Lower leg skin (tissue), 4 donors: ENCODE data around the gene PPP1R7. TPM values are rescaled to one million over a fixed set of nuclear protein-coding genes. Genes with fewer than 3 reads are reported as not detected.

Source experiments
- DNase-seq, 2 donors: peaks; one replicate each; pipeline ENCODE4 v3.0.0-alpha.2; 2019; ENCODE audit warnings: low spot score in 2 of 2
- H3K4me3 ChIP-seq: fragments of 200-600 bp; sonication (generic); 2 replicates; pipeline ENCODE4 v1.5.1; 2017; ENCODE audit warnings: mild to moderate bottlenecking, low read depth; ENCODE audit not compliant: poor library complexity, severe bottlenecking
- POLR2A ChIP-seq, 2 donors: fragments of 450-650 bp; IDR thresholded peaks; one replicate each; pipeline ENCODE4 v1.6.1; 2016 to 2017; ENCODE audit warnings: antibody characterized with exemption in 2 of 2, mild to moderate bottlenecking in 1 of 2, moderate library complexity in 1 of 2
- WGBS, 2 donors: methylation state at CpG; one replicate each; pipeline ENCODE4 v1.1.5; 2018; 5-methylcytosine and 5-hydroxymethylcytosine counted together
- intact Hi-C: fragments of 100-400 bp; cut with DNase I; formaldehyde crosslinking; loops from one replicate; pipeline ENCODE4 v1.15.0; 2023; ENCODE audit warnings: low total_unique reads
- total RNA-seq, 4 donors: library from RNA; depleted of rRNA; stranded (reverse); fragments of >200 nt; gene quantifications; one replicate each; pipeline ENCODE4 v1.1.0, GENCODE V29; 2016
- TF ChIP-seq, protein P1 (sequence below), 3 donors: fragments of 450-650 bp; IDR thresholded peaks; one replicate each; pipeline ENCODE4 v1.5.1; 2016; ENCODE audit warnings: antibody characterized with exemption in 3 of 3, mild to moderate bottlenecking in 3 of 3, moderate library complexity in 2 of 3

The PPP1R7 gene
- total RNA-seq, 4 donors from 2014 or later, result 36.8 to 68.7 (median 56.4) TPM

DNA sequence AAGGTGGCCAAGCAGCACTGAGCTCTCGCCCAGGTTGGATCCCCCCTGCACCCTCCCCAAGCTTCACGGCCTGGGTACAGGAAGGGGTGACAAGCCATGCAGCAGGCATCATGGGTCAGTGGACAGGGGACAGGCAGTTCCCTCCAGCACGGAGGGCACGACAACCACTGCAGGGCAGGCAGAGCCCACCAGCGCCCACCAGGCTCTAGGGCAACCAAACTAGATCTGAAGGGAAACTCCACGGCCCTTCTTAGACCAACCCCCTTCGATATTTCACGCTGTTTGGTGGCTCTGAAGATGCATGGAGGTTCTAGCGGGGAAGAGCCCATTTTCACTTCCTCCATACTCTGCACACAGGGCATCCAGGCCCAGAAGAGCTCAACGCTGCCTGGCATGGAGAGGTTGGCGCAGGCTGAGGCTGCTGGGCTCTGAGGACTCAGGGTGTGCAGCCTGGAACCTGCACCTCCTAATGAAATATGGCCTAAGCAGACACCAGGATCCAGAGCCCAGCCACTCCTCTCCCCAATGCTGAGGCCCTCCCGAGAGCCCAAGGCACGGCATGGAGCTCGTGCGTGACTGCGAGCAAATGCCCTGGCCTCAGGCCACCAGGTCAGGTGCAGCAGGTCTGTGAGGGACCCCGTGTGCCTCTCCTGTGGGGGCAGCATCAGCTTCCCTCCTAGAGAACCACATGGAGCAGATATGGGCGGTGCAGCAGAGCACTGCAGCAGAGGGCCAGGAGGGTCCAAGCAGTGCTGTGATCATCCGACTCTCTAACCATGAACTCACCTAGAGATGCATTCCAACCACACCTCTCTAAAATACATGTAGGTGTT is 39.4 kb upstream of the PPP1R7 start:
- 83 to 87% methylated on average over 15 to 19 of the region's 19 CpGs for WGBS, 2 donors
- intact Hi-C loops, result no loop called here
- DNase-seq, result peak in 1 of 2 donors; percentile 64
- no peak for TF ChIP-seq POLR2A (IDR thresholded peaks at IDR 0.05)
- TF ChIP-seq, protein P1, sequence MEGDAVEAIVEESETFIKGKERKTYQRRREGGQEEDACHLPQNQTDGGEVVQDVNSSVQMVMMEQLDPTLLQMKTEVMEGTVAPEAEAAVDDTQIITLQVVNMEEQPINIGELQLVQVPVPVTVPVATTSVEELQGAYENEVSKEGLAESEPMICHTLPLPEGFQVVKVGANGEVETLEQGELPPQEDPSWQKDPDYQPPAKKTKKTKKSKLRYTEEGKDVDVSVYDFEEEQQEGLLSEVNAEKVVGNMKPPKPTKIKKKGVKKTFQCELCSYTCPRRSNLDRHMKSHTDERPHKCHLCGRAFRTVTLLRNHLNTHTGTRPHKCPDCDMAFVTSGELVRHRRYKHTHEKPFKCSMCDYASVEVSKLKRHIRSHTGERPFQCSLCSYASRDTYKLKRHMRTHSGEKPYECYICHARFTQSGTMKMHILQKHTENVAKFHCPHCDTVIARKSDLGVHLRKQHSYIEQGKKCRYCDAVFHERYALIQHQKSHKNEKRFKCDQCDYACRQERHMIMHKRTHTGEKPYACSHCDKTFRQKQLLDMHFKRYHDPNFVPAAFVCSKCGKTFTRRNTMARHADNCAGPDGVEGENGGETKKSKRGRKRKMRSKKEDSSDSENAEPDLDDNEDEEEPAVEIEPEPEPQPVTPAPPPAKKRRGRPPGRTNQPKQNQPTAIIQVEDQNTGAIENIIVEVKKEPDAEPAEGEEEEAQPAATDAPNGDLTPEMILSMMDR (IDR thresholded peaks at IDR 0.05), result no peak
- H3K4me3 ChIP-seq, result no peak overlapping the region

- DNase-seq, result no peak
- TF ChIP-seq, protein P1 (IDR thresholded peaks at IDR 0.05), result no peak
- no peak for TF ChIP-seq POLR2A (IDR thresholded peaks at IDR 0.05)
- intact Hi-C loops, result no loop called here
- no peak overlapping the region for H3K4me3 ChIP-seq
- 87 to 88% methylated on average over 9 of the region's 9 CpGs for WGBS, 2 donors
These were observed 38.8 kb upstream of the PPP1R7 start for GRCh38 chr2:241111440-241111805.

DNA sequence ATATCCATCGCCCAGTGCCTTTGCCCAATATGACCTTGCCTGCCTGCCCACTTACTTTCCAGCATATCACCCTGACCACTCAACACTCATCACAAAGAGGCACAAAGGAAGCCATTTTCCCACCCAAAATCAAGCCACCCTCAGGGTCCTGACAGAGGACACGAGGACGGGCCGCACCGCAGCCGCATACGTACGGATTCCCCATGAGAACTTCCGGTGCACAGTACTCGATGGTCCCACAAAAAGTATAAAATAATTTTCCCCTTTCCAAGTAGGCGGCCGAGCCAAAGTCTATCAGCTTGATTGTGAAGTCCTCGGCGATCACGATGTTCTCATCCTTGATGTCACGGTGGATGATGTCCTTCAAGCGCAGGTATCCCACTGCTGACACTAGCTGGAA is 38.2 kb upstream of the PPP1R7 start:
- intact Hi-C loops, result no loop called here
- TF ChIP-seq, protein P1 (IDR thresholded peaks at IDR 0.05), result no peak
- no peak for TF ChIP-seq POLR2A (IDR thresholded peaks at IDR 0.05)
- no peak overlapping the region for H3K4me3 ChIP-seq
- 93 to 96% methylated on average over 17 of the region's 17 CpGs for WGBS, 2 donors
- DNase-seq, result no peak

- DNase-seq, result no peak
- H3K4me3 ChIP-seq, result no peak overlapping the region
- intact Hi-C loops, result no loop called here
- no peak for TF ChIP-seq POLR2A (IDR thresholded peaks at IDR 0.05)
- TF ChIP-seq, protein P1 (IDR thresholded peaks at IDR 0.05), result no peak
- 82 to 90% methylated on average over 8 of the region's 8 CpGs for WGBS, 2 donors
These were observed 37.7 kb upstream of the PPP1R7 start for GRCh38 chr2:241112592-241112991.

DNA sequence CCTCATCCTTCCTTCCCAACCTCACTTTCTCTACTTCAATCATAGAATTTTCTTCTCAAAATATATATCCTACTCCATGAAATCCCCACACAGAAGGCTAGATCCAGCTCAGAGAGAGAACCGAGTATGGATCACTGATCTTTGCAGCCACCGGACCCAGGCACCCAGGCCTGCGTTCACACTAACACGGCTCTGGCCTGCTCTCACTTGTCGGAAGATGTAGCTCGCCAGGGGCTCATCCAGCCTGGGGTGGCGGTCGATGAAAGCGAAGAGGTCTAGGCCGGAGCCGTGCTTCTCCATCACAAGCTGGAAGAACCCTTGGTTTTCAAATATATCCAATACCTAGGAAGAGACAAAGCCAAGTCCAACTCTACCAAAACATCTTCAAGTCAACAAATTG is 35.4 kb upstream of the PPP1R7 start:
- no peak for TF ChIP-seq POLR2A (IDR thresholded peaks at IDR 0.05)
- TF ChIP-seq, protein P1 (IDR thresholded peaks at IDR 0.05), result no peak
- no peak for DNase-seq
- H3K4me3 ChIP-seq, result no peak overlapping the region
- intact Hi-C loops, result no loop called here
- WGBS, 2 donors, result 90 to 95% methylated on average over 11 of the region's 11 CpGs

DNA sequence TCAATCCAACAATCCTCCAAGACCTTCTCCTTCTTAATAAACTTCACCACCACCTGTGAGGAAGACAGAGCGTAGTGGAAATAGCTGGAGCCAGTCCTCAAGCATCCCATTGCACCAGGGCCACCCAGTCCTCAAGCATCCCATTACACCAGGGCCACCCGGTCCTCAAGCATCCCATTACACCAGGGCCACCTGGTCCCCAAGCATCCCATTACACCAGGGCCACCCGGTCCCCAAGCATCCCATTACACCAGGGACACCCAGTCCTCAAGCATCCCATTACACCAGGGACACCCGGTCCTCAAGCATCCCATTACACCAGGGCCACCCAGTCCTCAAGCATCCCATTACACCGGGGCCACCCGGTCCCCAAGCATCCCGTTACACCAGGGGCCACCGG is 34.9 kb upstream of the PPP1R7 start:
- TF ChIP-seq, protein P1 (IDR thresholded peaks at IDR 0.05), result no peak
- TF ChIP-seq POLR2A (IDR thresholded peaks at IDR 0.05), result no peak
- 87 to 95% methylated on average over 8 of the region's 8 CpGs for WGBS, 2 donors

More for the DNA sequence above, 34.9 kb upstream of the PPP1R7 start:
- DNase-seq, result no peak
- intact Hi-C loops, result no loop called here
- H3K4me3 ChIP-seq, result no peak overlapping the region
